ENCODE results near the gene FCHSD1.
"Not testable (repeated sequence)": the region's sequence is repeated elsewhere in the genome, so short reads cannot be mapped to it uniquely, and the experiment has no call there.

FCHSD1 gene

GRCh38 chr5:141618030-141618803 lies 33.0 kb downstream of the FCHSD1 start:
- peak in 6 of 51 donors; percentile 15 to 71 (median 43) for DNase-seq

DNA sequence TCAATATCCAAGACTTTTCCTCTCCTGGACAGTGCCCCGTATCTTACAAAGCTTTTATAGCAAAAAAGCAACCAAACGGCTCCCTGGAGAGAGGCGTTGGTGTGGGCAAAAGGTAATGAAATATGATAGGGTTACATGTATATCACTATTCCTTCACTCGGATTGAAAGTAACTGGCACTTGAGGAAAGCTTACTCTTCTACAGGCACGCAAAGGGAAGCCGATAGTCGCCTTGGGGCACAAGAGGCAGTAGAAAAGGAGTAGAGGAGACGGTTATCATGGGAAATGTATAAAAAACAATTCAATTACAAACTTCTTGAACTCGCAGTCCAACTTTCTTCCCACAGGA lies 33.6 kb downstream of the FCHSD1 start:
- peak in 1 of 51 donors; percentile 55 for DNase-seq

- no peak for DNase-seq
These were observed 34.1 kb downstream of the FCHSD1 start for GRCh38 chr5:141617128-141617527.

DNA sequence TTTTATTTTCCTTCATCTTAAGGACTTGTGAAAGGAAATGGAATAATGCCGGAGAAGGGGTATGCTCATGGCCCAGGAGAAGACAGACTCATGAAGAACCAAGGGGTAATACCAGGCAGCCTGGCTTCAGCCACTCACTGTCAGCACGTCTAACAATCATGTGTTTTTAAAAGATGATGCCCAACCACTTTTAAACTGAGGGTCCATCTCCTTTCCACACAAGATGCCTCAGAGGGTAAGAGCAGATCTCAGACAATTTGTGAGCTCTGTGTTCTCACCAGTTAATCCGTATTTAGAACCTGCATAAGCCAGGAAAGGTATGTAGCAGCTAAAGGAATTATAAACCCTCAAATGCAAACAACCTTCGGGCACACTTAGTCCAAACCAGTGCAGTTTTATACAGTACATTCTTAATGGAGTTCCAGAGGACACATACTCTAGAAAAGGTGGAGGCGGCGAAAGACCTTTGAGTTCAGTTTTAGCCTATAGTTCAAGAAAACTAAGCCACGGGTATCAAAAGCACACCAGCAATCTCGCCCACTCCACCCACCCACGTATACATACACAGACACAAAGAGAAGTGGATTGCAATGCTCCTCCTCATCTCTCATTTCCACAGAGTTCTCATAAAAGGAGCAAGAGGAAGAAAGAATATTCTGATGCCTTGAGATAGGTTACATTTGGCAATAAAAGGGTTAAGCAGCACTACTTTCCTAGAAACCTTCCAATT lies 35.1 kb downstream of the FCHSD1 start:
- DNase-seq = no peak

GRCh38 chr5:141613344-141613743 lies 37.9 kb downstream of the FCHSD1 start:
- DNase-seq = no peak

GRCh38 chr5:141611289-141611688 lies 39.9 kb downstream of the FCHSD1 start:
- DNase-seq = no peak

DNA sequence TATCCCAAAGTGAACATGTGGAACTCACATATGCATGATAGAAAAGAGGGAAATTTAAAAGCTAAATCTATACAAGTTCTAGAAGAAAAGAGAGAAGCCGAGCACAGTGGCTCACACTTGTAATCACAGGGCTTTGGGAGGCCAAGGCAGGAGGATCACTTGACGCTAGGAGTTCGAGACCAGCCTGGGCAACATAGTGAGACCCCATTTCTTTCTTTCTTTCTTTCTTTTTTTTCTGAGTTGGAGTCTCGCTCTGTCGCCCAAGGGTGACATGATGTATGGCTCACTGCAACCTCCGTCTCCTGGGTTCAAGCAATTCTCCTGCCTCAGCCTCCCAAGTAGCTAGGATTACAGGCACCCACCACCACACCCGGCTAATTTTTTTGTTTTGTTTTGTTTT lies 41.3 kb downstream of the FCHSD1 start:
- DNase-seq = not testable (repeated sequence)

DNA sequence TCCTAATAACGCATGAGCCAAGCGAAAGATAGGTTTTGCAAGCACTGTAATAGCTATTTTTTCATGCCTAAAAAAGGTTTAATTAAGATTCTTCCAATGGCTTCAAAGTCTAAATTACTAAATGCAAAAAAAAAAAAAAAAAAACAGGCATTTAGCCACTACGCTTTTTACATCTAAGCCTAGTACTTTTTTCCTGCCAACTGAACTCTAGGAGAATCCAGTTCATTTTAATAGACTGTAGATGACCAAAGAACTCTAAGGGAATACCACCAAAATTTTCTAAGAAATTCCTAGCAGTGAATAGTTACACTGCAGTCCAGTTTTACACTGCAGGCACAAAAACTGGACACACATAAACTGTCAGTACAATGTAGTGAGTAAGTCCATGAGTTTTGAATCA lies 42.2 kb downstream of the FCHSD1 start:
- DNase-seq = no peak

DNA sequence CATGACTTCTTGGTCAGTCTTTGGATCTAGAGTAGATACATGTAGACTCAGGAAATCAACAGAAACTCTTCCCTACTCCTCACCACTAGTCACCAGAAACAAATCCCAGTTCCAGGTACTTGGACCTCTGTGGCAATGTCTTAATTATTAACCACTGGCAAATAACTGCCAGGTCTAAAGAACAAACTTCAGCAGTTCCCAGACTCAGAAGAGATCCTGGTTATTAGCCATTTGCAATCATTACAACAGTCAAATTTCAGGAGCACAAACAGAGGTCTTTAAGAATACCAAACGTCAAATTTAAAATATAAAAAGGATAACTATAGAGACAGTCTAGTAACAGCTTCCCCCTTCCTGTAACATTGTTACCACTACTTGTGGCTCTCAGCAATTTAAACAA lies 42.7 kb downstream of the FCHSD1 start:
- DNase-seq = no peak

GRCh38 chr5:141608046-141608445 lies 43.2 kb downstream of the FCHSD1 start:
- no peak for DNase-seq

DNA sequence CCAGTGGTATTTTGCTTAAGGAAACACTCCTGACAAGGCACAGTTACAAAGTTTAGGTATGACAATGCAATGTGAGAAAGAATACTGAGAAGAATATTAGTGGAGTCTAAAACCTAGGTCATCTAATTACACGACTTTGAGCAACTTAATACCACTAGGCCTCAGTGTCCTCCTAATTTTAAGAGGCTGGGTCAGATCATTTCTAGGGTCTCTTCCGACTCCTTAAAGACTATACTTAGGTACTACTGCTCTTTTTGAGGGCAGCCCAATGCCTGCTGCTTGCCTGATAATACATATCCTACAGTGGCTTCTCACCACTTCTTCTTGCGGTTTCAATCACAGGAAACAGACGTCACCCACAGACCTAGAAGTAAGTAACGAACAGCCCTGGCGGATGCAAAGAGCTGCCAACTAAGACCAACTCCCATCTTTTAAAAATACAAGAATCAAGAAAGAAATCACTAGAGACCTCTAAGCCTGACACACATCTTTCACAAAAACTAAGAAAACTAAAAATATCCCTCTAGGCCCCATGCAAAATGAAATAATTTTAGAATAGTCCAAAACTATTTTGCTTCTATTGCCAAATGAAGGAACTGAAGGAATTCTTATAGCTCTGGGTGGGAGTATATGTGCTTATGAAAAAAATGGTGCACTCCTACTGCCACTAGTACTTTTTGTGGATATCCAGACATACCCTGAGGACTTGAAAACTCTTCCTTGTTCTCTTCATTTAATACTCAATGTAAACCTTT lies 45.5 kb downstream of the FCHSD1 start:
- peak in 6 of 51 donors; percentile 6 to 24 (median 22) for DNase-seq

DNA sequence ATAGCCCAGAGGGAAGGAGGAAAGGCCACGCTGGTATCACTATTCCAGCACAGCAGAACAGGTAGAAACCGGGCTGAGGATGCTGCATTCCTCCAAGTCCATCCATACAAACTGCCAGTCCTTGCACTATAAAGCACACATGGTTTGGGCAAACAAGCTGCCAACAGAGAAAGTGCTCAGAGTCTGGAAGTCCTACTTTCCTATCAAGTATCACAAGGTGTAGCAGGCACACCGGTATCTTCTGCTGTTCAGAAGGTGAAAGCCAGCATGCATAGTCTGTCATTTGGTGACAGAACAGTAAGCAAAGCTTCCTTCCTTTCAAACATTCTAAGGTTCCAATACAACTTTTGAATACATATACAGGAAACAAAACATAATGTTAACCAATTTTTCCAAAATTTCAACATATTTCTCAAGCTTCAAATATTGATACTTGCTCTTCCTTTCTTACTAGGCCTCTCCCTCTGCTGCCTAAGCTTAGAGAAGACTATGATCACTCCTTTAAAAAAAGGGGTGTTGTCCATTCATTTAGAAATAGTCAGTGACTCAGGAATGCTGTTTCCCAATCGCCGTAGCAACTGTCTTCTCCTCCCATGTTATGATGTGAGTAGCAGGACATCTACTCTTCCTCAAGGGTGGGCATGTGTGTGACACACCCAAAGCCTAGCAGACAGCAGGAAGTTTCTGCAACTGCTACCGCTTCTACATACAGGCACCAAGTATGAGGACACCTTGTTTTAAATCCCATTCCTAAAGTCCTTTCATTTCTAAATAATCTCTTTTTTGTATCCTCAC lies 47.1 kb downstream of the FCHSD1 start:
- no peak for DNase-seq

GRCh38 chr5:141602606-141603005 lies 48.6 kb downstream of the FCHSD1 start:
- DNase-seq = no peak

GRCh38 chr5:141598391-141599345 lies 52.5 kb downstream of the FCHSD1 start:
- no peak for DNase-seq

DNA sequence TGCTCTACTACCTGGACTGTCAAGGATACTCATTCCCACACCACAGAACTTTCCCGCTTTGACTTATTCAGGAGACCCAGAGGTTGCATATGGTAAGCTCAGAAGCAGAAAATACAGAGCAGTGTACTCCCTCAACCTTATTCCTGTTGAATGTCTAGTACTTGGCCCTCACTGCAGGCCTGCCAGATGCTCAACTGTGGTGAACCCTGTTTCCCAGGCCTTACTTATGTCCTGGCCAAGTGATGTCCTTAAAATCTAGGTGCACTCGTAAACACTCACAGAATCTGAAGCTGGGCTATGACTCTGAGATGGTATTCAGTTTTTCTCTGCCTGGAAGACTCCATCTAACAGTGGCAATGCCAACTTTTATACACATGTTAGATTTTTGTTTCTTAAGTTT lies 53.4 kb downstream of the FCHSD1 start:
- DNase-seq = no peak

- DNase-seq = no peak
These were observed 53.8 kb downstream of the FCHSD1 start for GRCh38 chr5:141597394-141597793.

GRCh38 chr5:141596867-141597266 lies 54.4 kb downstream of the FCHSD1 start:
- no peak for DNase-seq

- DNase-seq = no peak
These were observed 61.1 kb downstream of the FCHSD1 start for GRCh38 chr5:141590127-141590526.
